GM23338 (cell line): ENCODE measurements around the gene PIH1D2.

Experiments used
- CREB1 ChIP-seq: fragments of 250-450 bp; sonication (Bioruptor Pico); IDR thresholded peaks from 2 replicates; pipeline ENCODE4 v1.5.0; 2020; ENCODE audit warnings: low read depth, mild to moderate bottlenecking, moderate library complexity
- EZH2 ChIP-seq: fragments of 200-600 bp; sonication (generic); IDR thresholded peaks from one replicate; pipeline ENCODE4 v1.8.0; 2017; ENCODE audit warnings: antibody characterized with exemption, mild to moderate bottlenecking, low read depth; ENCODE audit not compliant: unreplicated experiment
- EZH2phosphoT487 ChIP-seq: fragments of 200-600 bp; sonication (generic); IDR thresholded peaks from one replicate; pipeline ENCODE4 v1.8.1; 2018; ENCODE audit warnings: antibody characterized with exemption; ENCODE audit not compliant: unreplicated experiment
- JUNB ChIP-seq: IDR thresholded peaks from one replicate; pipeline ENCODE4 v1.6.1; 2016; ENCODE audit warnings: antibody characterized with exemption; ENCODE audit not compliant: unreplicated experiment
- POLR2AphosphoS5 ChIP-seq: IDR thresholded peaks from 2 replicates; pipeline ENCODE4 v1.6.1; 2016; ENCODE audit warnings: antibody characterized with exemption, low read depth
- STAT1 ChIP-seq: IDR thresholded peaks from one replicate; pipeline ENCODE4 v1.6.1; 2016; ENCODE audit warnings: antibody characterized with exemption; ENCODE audit not compliant: unreplicated experiment
- ZNF331 ChIP-seq: fragments of 250-450 bp; sonication (Bioruptor Pico); IDR thresholded peaks from 2 replicates; pipeline ENCODE4 v1.5.0; 2020; ENCODE audit warnings: low read depth, mild to moderate bottlenecking, moderate library complexity
- TF ChIP-seq, protein P1 (sequence below), 2 experiments: fragments of 200-600 bp in 1 of 2; sonication (generic) in 1 of 2; conservative IDR thresholded peaks; 2 replicates each; pipeline versions ENCODE4 v1.5.1 to v1.6.1; 2016 to 2017; ENCODE audit warnings: antibody characterized with exemption in 2 of 2, low read depth in 2 of 2, mild to moderate bottlenecking in 2 of 2, moderate library complexity in 1 of 2
- TF ChIP-seq, protein P2 (sequence below): IDR thresholded peaks from one replicate; pipeline ENCODE4 v1.6.1; 2018; ENCODE audit warnings: antibody characterized with exemption; ENCODE audit not compliant: unreplicated experiment
- TF ChIP-seq, protein P3 (sequence below): fragments of 250-450 bp; sonication (Bioruptor Pico); IDR thresholded peaks from 2 replicates; pipeline ENCODE4 v1.5.0; 2020; ENCODE audit warnings: mild to moderate bottlenecking, moderate library complexity

DNA sequence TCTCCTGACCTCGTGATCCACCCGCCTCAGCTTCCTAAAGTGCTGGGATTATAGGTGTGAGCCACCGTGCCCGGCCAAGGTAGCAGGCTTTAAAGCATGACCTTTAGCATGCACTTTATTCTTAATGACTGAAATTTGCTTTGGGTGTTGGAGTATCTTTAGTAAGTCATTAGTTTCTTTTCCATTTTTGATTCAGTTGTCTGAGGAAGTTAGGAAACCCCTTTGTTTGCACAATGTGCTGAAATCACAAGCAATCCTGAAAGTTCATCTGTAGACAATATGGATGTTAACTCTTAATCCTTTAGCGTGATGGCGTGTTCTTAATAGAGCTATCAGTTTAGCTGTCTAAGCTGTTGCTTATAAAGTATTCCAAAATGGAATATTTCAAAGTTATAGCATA is 29.6 kb upstream of the PIH1D2 start:
- TF ChIP-seq, protein P1, sequence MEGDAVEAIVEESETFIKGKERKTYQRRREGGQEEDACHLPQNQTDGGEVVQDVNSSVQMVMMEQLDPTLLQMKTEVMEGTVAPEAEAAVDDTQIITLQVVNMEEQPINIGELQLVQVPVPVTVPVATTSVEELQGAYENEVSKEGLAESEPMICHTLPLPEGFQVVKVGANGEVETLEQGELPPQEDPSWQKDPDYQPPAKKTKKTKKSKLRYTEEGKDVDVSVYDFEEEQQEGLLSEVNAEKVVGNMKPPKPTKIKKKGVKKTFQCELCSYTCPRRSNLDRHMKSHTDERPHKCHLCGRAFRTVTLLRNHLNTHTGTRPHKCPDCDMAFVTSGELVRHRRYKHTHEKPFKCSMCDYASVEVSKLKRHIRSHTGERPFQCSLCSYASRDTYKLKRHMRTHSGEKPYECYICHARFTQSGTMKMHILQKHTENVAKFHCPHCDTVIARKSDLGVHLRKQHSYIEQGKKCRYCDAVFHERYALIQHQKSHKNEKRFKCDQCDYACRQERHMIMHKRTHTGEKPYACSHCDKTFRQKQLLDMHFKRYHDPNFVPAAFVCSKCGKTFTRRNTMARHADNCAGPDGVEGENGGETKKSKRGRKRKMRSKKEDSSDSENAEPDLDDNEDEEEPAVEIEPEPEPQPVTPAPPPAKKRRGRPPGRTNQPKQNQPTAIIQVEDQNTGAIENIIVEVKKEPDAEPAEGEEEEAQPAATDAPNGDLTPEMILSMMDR (conservative IDR thresholded peaks at IDR 0.05; ENCODE audit: low read depth in 2 of 2), result no peak
- TF ChIP-seq EZH2 (no peak), ZNF331 (no peak), EZH2phosphoT487 (no peak), CREB1 (CRISPR knock-in tag) (no peak), POLR2AphosphoS5 (no peak), STAT1 (no peak), JUNB (no peak)
- TF ChIP-seq, protein P2, sequence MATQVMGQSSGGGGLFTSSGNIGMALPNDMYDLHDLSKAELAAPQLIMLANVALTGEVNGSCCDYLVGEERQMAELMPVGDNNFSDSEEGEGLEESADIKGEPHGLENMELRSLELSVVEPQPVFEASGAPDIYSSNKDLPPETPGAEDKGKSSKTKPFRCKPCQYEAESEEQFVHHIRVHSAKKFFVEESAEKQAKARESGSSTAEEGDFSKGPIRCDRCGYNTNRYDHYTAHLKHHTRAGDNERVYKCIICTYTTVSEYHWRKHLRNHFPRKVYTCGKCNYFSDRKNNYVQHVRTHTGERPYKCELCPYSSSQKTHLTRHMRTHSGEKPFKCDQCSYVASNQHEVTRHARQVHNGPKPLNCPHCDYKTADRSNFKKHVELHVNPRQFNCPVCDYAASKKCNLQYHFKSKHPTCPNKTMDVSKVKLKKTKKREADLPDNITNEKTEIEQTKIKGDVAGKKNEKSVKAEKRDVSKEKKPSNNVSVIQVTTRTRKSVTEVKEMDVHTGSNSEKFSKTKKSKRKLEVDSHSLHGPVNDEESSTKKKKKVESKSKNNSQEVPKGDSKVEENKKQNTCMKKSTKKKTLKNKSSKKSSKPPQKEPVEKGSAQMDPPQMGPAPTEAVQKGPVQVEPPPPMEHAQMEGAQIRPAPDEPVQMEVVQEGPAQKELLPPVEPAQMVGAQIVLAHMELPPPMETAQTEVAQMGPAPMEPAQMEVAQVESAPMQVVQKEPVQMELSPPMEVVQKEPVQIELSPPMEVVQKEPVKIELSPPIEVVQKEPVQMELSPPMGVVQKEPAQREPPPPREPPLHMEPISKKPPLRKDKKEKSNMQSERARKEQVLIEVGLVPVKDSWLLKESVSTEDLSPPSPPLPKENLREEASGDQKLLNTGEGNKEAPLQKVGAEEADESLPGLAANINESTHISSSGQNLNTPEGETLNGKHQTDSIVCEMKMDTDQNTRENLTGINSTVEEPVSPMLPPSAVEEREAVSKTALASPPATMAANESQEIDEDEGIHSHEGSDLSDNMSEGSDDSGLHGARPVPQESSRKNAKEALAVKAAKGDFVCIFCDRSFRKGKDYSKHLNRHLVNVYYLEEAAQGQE, result no peak
- TF ChIP-seq, protein P3, sequence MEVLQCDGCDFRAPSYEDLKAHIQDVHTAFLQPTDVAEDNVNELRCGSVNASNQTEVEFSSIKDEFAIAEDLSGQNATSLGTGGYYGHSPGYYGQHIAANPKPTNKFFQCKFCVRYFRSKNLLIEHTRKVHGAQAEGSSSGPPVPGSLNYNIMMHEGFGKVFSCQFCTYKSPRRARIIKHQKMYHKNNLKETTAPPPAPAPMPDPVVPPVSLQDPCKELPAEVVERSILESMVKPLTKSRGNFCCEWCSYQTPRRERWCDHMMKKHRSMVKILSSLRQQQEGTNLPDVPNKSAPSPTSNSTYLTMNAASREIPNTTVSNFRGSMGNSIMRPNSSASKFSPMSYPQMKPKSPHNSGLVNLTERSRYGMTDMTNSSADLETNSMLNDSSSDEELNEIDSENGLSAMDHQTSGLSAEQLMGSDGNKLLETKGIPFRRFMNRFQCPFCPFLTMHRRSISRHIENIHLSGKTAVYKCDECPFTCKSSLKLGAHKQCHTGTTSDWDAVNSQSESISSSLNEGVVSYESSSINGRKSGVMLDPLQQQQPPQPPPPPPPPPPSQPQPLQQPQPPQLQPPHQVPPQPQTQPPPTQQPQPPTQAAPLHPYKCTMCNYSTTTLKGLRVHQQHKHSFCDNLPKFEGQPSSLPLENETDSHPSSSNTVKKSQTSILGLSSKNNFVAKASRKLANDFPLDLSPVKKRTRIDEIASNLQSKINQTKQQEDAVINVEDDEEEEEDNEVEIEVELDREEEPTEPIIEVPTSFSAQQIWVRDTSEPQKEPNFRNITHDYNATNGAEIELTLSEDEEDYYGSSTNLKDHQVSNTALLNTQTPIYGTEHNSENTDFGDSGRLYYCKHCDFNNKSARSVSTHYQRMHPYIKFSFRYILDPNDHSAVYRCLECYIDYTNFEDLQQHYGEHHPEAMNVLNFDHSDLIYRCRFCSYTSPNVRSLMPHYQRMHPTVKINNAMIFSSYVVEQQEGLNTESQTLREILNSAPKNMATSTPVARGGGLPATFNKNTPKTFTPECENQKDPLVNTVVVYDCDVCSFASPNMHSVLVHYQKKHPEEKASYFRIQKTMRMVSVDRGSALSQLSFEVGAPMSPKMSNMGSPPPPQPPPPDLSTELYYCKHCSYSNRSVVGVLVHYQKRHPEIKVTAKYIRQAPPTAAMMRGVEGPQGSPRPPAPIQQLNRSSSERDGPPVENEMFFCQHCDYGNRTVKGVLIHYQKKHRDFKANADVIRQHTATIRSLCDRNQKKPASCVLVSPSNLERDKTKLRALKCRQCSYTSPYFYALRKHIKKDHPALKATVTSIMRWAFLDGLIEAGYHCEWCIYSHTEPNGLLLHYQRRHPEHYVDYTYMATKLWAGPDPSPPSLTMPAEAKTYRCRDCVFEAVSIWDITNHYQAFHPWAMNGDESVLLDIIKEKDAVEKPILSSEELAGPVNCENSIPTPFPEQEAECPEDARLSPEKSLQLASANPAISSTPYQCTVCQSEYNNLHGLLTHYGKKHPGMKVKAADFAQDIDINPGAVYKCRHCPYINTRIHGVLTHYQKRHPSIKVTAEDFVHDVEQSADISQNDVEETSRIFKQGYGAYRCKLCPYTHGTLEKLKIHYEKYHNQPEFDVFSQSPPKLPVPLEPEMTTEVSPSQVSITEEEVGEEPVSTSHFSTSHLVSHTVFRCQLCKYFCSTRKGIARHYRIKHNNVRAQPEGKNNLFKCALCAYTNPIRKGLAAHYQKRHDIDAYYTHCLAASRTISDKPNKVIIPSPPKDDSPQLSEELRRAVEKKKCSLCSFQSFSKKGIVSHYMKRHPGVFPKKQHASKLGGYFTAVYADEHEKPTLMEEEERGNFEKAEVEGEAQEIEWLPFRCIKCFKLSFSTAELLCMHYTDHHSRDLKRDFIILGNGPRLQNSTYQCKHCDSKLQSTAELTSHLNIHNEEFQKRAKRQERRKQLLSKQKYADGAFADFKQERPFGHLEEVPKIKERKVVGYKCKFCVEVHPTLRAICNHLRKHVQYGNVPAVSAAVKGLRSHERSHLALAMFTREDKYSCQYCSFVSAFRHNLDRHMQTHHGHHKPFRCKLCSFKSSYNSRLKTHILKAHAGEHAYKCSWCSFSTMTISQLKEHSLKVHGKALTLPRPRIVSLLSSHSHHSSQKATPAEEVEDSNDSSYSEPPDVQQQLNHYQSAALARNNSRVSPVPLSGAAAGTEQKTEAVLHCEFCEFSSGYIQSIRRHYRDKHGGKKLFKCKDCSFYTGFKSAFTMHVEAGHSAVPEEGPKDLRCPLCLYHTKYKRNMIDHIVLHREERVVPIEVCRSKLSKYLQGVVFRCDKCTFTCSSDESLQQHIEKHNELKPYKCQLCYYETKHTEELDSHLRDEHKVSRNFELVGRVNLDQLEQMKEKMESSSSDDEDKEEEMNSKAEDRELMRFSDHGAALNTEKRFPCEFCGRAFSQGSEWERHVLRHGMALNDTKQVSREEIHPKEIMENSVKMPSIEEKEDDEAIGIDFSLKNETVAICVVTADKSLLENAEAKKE (CRISPR knock-in tag), result no peak
